GM21360 (cell line): ENCODE results near the gene ZNF136.

ENCODE experiments used
- ATAC-seq: cut with Tn5 transposase; IDR thresholded peaks from one replicate; pipeline ENCODE4 v1.9.1; 2021; ENCODE audit warnings: mild to moderate bottlenecking, moderate library complexity; ENCODE audit not compliant: unreplicated experiment

ZNF136 gene

DNA sequence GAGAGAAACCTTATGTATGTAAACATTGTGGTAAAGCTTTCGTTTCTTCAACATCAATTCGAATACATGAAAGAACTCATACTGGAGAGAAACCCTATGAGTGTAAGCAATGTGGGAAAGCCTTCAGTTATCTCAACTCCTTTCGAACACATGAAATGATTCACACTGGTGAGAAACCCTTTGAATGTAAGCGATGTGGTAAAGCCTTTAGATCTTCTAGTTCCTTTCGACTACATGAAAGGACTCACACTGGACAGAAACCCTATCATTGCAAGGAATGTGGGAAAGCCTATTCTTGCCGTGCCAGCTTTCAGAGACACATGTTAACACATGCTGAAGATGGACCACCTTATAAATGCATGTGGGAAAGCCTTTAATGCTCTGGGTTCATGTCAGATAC is 24.7 kb downstream of the ZNF136 start:
- no peak for ATAC-seq

DNA sequence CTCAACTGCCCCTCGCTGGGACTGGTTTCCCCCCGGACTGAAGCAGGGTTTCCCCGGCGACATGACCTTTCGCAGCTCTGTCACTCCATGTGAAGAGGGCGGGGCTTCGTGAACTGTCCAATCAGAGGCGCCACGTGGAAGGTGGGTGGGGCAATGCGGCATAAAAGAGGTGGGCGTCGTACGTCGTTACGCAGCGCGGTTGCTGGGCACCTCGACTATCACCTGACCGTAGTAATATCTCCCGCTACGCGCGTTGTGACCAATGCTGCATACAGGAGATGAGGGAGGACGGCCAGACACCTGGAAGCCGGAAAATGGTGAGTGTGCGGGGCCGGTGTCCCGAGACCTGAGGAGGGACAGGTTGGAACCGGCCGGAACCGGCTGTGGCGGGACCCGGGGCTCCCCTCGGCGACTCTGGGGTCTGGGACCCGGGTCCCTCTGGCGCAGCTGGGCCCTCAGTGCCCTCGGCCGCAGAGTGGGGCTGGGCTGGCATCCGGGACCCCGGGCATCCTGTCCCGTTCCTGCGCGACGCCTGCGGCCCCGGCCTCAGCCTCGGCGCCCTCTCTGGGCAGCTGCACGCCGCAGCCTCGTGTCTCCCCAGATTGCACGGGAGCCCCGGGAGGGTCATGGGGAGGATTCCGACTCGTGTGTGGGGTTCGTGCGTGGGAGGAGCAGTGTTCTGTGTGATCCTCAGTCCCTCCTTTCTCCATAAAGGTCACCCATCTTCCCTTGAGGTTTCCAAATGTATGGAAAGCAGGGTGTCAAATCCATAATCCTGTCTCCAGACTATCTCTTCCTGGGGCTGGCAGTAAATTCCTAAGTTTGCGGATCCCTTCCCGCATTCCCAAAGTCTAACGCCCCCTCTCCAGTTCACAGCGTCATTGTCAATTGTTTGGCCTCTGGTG is 32.2 kb downstream of the ZNF136 start:
- no peak for ATAC-seq

GRCh38 chr19:12198136-12198535 is 35.2 kb downstream of the ZNF136 start:
- ATAC-seq, result no peak

GRCh38 chr19:12199757-12200419 is 37.0 kb downstream of the ZNF136 start:
- no peak for ATAC-seq

DNA sequence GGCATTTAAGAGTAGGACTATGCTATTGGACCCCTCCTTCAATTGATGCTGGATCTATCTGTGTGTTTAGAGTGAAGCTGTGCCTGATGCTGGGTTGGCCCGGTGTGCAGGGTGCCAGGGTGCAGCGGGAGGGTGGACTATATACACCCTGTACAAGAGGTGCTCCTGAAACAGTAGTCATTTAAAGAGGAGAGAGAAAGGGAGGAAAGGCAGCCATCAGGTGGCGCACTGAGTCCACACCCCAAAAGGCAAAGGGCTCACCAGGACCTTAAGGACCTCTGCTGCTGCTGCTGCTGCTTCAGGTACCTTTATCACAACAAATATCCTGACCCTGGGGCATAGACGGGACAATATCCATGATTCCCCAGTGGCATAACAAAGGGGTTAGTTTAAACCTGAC is 39.4 kb downstream of the ZNF136 start:
- no peak for ATAC-seq

- ATAC-seq, result no peak
These were observed 42.4 kb downstream of the ZNF136 start for GRCh38 chr19:12205296-12205695.

GRCh38 chr19:12208221-12208620 is 45.3 kb downstream of the ZNF136 start:
- ATAC-seq, result no peak

- ATAC-seq, result no peak
These were observed 54.4 kb downstream of the ZNF136 start for GRCh38 chr19:12217332-12217731.

DNA sequence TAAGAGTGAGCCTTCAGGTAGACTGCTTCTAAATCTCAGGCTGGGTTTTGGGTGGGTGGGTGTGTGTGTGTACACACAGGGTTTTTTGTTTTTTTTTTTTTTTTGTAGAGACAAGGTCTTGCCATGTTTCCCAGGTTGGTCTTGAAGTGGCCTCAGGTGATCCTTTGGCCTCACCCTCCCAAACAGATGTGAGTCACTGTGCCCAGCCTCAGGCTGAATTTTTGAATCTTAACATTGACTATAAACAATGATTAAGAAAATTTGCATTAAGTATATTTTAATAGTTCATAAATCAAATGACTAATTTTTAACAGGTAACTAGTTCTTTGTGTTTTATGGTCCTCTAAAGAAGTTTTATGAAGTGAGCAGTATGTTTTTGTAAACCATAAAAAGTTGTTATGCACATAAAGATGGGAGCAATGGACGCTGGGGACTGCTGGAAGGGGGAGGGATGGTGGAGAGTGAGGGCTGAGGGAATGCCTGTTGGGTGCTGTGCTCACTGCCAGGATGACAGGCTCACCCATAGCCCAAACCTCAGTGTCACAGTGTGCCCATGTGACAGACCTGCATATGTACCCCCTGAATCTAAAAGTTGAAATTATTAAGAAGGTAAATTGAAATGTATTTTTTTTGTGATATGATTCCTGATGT is 60.2 kb downstream of the ZNF136 start:
- no peak for ATAC-seq

GRCh38 chr19:12224676-12225075 is 61.8 kb downstream of the ZNF136 start:
- ATAC-seq, result no peak

DNA sequence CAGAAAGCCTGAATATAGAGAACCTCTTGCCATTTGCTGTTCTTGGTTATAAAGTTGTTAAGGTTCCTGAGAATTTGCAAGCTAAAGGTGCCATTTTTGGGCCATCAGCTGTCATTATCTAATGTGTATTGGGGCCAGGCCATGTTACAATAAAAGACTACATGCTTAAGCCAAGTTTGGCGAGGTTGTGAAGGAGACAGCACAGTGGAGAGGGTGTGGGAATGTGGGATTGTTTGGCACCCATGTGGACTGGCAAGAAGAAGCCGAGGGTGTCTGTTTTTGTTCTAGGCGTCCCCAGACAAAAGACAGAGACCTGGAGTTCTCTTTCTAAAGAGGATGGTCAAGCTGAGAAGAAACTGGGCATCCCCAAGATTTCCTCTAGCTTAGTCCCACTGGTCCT is 67.1 kb downstream of the ZNF136 start:
- ATAC-seq, result no peak

- no peak for ATAC-seq
These were observed 68.1 kb downstream of the ZNF136 start for GRCh38 chr19:12230751-12231733.

DNA sequence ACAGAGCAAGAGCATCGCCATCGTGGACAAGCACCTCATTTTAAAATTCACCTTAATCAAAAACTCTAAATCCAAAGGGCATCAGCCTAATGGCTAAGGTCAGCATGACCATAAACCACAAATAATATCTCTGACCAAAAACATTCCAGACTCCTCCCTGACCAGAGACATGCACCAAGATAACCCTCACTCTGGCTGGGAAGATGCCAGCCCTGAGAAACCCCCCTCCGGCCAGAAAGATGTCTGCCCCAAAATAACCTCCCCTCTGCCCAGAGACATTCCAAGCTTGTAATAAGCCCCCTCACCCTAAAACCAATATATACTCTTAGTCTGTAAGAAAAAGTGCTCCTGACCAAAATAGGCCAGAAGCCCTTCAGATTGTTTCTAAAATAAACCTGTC is 70.1 kb downstream of the ZNF136 start:
- ATAC-seq, result no peak

DNA sequence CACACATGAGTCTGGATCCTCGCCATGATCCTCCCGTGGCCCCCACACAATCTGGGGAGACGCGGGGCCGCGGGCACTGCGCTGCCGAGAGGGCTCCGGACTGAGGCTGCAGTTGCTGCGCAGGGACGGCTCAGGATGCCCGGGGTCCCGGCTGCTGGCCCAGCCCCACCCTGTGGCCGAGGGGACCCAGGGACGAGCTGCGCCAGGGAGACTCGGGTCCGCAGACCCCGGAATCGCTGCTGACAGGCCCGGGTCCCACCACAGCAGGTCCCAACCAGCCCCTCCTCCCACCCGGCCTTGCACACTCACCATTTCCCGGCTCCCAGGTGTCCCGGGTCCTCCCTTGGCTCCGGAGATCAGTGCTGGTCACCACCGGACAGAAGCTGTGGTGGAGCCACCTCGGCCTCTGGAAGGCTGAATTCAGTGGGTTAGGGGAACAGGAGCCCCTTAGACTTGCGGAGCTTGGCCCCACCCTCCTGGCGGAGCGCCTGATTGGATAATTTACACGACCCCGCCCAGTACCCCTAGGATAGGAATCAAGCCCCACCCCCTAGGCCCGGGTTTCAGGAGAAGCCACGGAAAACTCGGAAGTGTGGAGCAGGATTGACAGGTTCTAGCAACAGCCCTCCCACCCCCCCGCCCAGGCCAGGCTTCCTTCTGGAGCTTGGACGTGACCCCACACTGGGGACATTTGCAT is 74.4 kb downstream of the ZNF136 start:
- ATAC-seq, result no peak
